ENCODE measurements around the gene KCNQ1.

GRCh38 chr11:2694995-2695939, 250.5 kb downstream of the KCNQ1 start:
- TF ChIP-seq GATA3 (IDR thresholded peaks at IDR 0.05; ENCODE audit: low read depth, low read length) (no peak), GATA2 (IDR thresholded peaks at IDR 0.05; ENCODE audit: low read depth, low read length) (no peak)
